ENCODE measurements around the gene HSD17B1. TPM values are rescaled to one million over a fixed set of nuclear protein-coding genes. Genes with fewer than 3 reads are reported as not detected.

Gene HSD17B1
- total RNA-seq, 1 donor from 2014 or later = 2.0 TPM

GRCh38 chr17:42547698-42548069 is 5.0 kb upstream of the HSD17B1 start:
- no peak for DNase-seq (ENCODE audit: extremely low spot score in 2 of 2)
- H3K36me3 ChIP-seq = peaks cover 0 to 7% of the 10 kb centered on the region in 2 donors
- no peak overlapping the region for H3K27ac ChIP-seq
- H3K4me3 ChIP-seq = no peak overlapping the region
- H3K9me3 ChIP-seq = no peaks in the 10 kb centered on the region
- intact Hi-C loops (cut with DNase I) = no loop called here
- no peaks in the 10 kb centered on the region for H3K27me3 ChIP-seq
- H3K4me1 ChIP-seq = peaks cover 9% of the 10 kb centered on the region
- no peak for TF ChIP-seq POLR2AphosphoS5 (IDR thresholded peaks at IDR 0.05; ENCODE audit: insufficient read depth in 1 of 2, low read depth in 1 of 2)

GRCh38 chr17:42548070-42548837 is 4.5 kb upstream of the HSD17B1 start:
- no peak overlapping the region for H3K27ac ChIP-seq
- intact Hi-C loops (cut with DNase I) = no loop called here
- H3K4me1 ChIP-seq = peaks cover 14% of the 10 kb centered on the region
- DNase-seq (ENCODE audit: extremely low spot score in 2 of 2) = no peak
- no peaks in the 10 kb centered on the region for H3K27me3 ChIP-seq
- TF ChIP-seq POLR2AphosphoS5 (IDR thresholded peaks at IDR 0.05; ENCODE audit: insufficient read depth in 1 of 2, low read depth in 1 of 2) = no peak
- TF ChIP-seq POLR2A (IDR thresholded peaks at IDR 0.05) = no peak
- no peak for TF ChIP-seq CTCF (IDR thresholded peaks at IDR 0.05)
- peaks cover 0 to 1% of the 10 kb centered on the region in 2 donors for H3K36me3 ChIP-seq
- no peaks in the 10 kb centered on the region for H3K9me3 ChIP-seq
- peak overlapping the region; percentile 38 to 43 for H3K4me3 ChIP-seq

GRCh38 chr17:42548993-42549755 is 3.5 kb upstream of the HSD17B1 start:
- no peaks in the 10 kb centered on the region for H3K36me3 ChIP-seq

GRCh38 chr17:42553161-42553818 is 567 bp downstream of the HSD17B1 start:
- no peaks in the 10 kb centered on the region for H3K9me3 ChIP-seq
- H3K27ac ChIP-seq = peak overlapping the region; percentile 74
- TF ChIP-seq POLR2AphosphoS5 (IDR thresholded peaks at IDR 0.05; ENCODE audit: insufficient read depth in 1 of 2, low read depth in 1 of 2) (no peak), POLR2A (IDR thresholded peaks at IDR 0.05) (no peak), CTCF (IDR thresholded peaks at IDR 0.05) (no peak)
- H3K27me3 ChIP-seq = no peaks in the 10 kb centered on the region
- intact Hi-C loops (cut with DNase I) = no loop called here
- peak overlapping the region; percentile 72 to 76 for H3K4me3 ChIP-seq
- H3K4me1 ChIP-seq = peaks cover 38% of the 10 kb centered on the region
- no peaks in the 10 kb centered on the region for H3K36me3 ChIP-seq
- DNase-seq (ENCODE audit: extremely low spot score in 2 of 2) = peak in 1 of 2 donors; percentile 81

More at GRCh38 chr17:42548993-42549755, 3.5 kb upstream of the HSD17B1 start:
- H3K4me1 ChIP-seq = peaks cover 23% of the 10 kb centered on the region
- intact Hi-C loops (cut with DNase I) = no loop called here
- H3K4me3 ChIP-seq = no peak overlapping the region
- H3K27ac ChIP-seq = no peak overlapping the region
- TF ChIP-seq POLR2A (IDR thresholded peaks at IDR 0.05) (no peak), POLR2AphosphoS5 (IDR thresholded peaks at IDR 0.05; ENCODE audit: insufficient read depth in 1 of 2, low read depth in 1 of 2) (no peak), CTCF (IDR thresholded peaks at IDR 0.05) (no peak)
- H3K9me3 ChIP-seq = no peaks in the 10 kb centered on the region
- no peaks in the 10 kb centered on the region for H3K27me3 ChIP-seq
- no peak for DNase-seq (ENCODE audit: extremely low spot score in 2 of 2)

GRCh38 chr17:42553866-42554249 is 1.1 kb downstream of the HSD17B1 start:
- no peaks in the 10 kb centered on the region for H3K9me3 ChIP-seq
- H3K4me1 ChIP-seq = peaks cover 32% of the 10 kb centered on the region
- no peaks in the 10 kb centered on the region for H3K36me3 ChIP-seq
- DNase-seq (ENCODE audit: extremely low spot score in 2 of 2) = peak in 1 of 2 donors; percentile 83
- intact Hi-C loops (cut with DNase I) = no loop called here
- no peaks in the 10 kb centered on the region for H3K27me3 ChIP-seq
- H3K4me3 ChIP-seq = peak overlapping the region; percentile 72 to 76
- TF ChIP-seq CTCF (IDR thresholded peaks at IDR 0.05) = no peak
- no peak for TF ChIP-seq POLR2AphosphoS5 (IDR thresholded peaks at IDR 0.05; ENCODE audit: insufficient read depth in 1 of 2, low read depth in 1 of 2)
- no peak for TF ChIP-seq POLR2A (IDR thresholded peaks at IDR 0.05)
- H3K27ac ChIP-seq = peak overlapping the region; percentile 74
